HG02885 (cell line): ENCODE data around the gene FMO4.
A peak's percentile ranks its signal among the peaks of the same experiment; 100 is the strongest.
"Not testable (repeated sequence)": the region's sequence is repeated elsewhere in the genome, so short reads cannot be mapped to it uniquely, and the experiment has no call there.

Source experiments
- ATAC-seq: cut with Tn5 transposase; IDR thresholded peaks from one replicate; pipeline ENCODE4 v1.9.1; 2021; ENCODE audit warnings: mild to moderate bottlenecking; ENCODE audit not compliant: unreplicated experiment, poor library complexity

The FMO4 gene, protein sequence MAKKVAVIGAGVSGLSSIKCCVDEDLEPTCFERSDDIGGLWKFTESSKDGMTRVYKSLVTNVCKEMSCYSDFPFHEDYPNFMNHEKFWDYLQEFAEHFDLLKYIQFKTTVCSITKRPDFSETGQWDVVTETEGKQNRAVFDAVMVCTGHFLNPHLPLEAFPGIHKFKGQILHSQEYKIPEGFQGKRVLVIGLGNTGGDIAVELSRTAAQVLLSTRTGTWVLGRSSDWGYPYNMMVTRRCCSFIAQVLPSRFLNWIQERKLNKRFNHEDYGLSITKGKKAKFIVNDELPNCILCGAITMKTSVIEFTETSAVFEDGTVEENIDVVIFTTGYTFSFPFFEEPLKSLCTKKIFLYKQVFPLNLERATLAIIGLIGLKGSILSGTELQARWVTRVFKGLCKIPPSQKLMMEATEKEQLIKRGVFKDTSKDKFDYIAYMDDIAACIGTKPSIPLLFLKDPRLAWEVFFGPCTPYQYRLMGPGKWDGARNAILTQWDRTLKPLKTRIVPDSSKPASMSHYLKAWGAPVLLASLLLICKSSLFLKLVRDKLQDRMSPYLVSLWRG

DNA sequence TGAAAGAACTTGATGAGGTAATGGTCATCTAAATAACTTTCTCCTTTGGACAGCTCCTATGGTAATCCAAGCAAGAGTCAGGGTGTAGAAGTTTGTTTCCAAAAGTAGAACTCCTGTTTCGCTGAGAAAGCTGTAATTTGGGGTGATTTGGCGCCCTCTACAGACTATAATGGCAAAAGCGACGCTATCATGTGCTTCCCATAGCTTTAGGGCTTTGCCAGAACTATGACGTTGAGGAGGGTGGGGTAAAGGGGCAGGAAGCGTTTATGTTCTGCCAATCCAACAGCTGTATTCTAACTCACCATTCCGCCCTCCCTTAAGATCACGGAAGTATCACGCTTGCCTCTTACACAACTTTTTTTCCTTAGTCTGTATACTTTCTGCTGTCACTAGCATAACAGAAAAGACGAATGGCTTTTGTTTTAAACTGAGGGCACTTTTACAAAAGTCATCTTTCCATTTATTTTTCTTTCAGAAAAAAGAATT, at the start of gene FMO4:
FMO4 (plus strand) TSS at position 349 of the 486 bp plus-strand sequence. CDS start 5,643 bp downstream, outside the sequence.
- peak; percentile 100 for ATAC-seq

DNA sequence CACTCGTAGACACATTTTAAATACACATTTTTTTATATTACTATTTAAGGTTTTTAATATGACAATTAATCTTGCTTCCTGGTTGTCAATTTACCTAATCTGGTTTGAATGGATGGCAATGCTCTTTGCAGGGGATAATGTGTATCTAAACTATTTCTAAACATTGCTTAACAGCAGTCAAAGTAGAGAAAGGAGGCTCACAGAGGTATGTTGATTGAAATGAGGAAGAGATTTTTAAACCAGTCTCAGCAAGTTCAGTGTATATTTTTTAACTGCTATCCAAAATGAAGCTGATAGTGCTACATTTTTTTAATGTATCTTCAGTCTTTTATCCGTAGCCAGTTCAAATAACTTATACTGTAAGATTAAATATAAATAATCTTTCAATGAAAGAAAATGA, 48.3 kb upstream of the FMO4 start:
- no peak for ATAC-seq

DNA sequence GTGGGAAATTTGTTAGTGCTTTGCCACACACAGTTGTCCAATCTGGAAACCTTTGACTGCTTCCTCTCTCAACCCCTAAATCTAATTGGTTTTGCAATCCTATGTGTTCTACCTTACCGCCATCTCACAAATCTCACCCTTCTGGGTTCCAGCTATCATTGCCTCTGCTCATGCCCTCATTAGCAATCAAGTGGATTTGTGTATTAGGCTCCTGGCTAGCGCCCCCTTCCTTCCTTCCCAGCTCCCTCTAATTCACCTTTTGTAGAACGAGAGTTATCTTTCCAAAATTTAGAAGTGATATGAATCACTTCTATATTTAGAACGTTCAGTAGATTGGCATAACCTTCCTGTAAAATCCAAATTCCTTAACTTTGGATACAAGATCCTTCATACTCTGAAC, 47.1 kb upstream of the FMO4 start:
- ATAC-seq, result no peak

DNA sequence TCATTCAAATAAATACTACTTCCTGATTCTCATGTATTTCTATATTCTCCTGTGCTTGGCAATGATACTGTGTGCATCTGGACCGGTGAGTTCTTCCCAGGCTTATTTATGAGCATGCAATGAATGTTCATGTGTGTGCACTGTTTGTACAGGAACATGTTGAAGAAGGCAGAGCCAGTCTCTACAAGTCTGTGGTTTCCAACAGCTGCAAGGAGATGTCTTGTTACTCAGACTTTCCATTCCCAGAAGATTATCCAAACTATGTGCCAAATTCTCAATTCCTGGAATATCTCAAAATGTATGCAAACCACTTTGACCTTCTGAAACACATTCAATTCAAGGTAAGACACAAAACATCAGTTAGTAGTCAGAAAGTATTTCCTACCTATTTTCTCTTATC, 46.6 kb upstream of the FMO4 start:
- ATAC-seq, result no peak

DNA sequence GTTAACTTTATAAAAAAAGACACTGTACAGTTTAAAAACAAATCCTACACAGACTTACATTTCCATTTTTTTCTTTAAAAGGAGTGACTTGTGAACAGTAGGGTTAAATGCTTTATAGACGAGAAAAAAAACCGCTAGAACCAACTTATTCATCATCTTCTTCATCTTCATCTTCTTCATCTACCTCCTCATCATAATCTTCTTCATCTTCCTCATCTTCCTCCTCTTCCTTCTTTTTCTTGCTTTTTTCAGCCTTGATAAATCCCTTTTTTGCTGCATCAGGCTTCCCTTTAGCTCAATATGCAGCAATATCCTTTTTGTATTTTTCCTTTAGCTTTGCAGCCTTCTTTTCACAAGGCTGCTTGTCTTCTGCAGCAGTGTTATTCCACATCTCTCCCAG, 43.2 kb upstream of the FMO4 start:
- no peak for ATAC-seq

DNA sequence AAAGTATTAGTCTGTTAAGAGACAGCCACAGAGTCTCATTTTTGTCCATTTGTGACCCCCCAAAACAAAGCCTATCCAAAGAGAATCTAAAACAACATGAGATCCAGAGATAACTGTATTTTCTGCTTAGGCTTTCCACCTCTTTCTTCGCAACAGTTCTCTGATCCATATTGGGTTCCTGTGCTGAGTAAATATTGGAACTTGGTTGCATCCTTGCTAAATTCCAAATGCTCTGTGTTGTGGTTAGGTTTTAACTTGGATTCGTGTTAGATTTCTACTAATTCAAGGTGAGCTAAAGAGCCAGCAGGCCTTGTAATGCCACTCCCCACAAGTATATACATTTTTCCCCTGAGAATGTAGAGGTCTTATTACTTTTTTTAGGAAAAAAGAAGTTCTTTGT, 36.4 kb upstream of the FMO4 start:
- ATAC-seq, result no peak

DNA sequence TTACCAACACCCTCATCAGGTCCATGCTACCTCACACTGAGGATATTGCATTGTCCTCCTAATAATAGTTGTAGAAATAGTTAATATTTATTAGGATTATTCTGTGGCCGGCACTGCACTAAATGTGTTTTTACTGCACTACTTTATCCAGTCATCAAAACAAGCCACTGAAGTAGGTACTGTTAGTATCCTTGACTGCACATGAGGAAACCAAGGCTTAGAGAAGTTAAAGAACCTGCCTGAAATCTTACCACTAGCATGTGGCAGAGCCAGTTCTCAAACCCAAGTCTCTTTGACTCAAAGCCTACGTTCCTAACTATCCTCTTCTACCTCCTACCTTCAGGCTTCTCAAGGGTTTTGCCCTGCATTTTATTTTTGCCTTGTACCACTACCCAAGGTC, 34.7 kb upstream of the FMO4 start:
- ATAC-seq, result no peak

DNA sequence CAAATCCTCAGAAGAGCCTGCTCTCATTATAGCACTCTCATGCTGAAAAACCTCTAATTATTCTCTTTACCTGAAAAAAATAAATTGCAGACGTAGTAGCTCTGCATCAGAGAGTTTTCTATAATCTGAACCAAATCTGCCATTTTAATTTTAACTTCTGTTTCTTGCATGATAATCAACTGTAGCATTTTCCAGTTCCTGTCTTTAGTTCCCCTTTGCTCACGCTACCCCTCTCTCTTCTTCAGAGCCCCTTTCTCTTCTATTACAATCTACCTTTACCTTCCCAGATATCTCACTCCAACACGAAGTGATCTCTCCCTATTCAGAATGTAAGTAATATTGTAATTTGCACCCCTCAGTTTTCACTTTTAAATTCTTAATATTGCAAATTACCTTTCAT, 34.3 kb upstream of the FMO4 start:
- no peak for ATAC-seq

DNA sequence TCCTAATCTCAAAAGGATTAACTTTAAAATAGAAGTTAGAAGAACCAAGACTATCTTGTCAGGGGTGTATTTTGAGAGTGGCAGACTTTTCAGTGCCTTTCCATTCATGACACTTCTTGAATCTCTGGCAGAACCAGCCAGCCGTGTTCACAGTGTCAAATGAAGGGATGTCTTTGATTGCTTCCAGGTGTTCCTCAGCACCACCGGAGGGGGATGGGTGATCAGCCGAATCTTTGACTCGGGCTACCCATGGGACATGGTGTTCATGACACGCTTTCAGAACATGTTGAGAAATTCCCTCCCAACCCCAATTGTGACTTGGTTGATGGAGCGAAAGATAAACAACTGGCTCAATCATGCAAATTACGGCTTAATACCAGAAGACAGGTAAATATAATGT, 33.4 kb upstream of the FMO4 start:
- no peak for ATAC-seq

DNA sequence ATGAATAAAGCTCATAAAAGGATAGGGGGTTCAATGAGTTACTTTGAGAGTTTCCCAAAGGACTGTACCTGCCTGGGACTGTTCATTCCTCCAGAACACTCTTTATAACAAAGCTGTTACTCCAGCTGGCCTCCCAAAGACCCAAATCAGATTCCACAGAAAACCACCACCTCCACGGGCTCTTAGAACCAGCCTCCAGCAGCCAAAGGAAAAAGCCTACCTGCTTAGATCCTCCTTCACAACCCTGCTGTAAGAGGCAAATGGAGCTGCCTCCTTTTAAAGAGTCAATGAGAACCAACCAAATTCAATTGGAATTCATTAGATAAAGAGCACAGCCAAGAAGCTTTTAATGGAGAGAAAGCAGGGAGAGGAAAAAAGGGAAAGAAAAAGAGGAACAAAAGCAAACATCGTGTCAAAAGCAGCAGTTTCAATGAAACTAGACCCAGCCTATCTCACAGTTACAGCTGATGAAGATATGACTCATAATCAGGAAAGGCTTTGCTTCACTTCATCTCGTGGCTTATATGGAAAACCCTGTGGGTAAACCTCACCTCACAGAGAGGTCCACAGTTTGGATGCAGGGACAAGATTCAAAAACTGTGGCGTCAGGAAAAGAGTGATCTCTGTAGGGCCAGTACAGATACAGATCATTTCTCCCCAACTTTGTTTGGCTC, 27.8 kb upstream of the FMO4 start:
- ATAC-seq, result peak; percentile 80

DNA sequence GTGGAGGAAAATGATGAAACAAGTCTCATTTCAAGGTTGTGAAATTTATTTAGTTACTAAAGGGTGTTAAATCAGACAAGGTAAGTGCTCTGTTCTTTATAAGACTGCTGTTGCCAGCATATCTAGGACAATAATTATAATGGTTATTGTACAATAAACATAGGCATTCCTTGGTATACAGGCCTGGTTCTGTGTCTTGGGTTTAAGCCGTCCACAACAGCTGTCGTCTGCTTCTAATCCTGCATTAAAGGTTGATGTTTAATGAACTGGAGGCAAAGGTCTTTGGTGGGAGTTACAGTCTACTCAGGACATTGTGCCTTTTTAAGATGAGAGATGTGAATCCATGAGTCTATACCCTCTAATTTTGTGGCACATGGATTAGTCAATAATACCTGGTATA, 23.4 kb upstream of the FMO4 start:
- ATAC-seq, result no peak

DNA sequence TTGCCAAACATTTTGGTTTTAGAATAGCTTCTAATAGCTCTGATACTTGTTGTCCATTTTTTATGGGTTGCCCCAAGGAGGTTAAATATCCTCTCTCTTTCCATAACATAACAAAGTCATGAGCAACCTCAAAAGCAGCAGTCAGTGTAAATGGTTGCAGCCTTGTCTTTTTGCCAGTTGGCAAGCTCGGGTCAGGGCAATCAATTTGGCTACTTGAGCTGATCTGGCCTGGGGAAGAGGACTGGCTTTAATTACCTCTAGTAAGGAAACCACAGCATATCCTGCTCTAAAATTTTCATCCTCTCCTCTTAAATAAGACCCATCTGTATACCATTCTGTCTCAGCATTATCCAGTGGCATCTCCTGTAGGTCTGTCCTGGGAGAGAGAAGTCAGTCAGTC, 21.2 kb upstream of the FMO4 start:
- ATAC-seq, result no peak

DNA sequence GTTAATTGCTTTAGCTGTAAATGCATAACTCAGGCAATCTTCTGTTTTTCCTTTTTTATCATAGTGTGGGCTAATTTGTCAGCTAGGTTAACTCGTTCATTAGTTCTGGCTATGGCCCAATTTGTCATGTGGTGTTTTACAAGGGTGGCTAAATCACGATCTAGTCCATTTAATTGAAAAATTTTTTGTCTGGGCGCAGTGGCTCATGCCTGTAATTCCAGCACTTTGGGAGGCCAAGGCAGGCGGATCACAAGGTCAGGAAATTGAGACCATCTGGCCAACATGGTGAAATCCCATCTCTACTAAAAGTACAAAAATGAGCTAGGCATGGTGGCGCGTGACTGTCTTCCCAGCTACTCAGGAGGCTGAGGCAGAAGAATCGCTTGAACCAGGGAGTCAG, 18.6 kb upstream of the FMO4 start:
- ATAC-seq, result not testable (repeated sequence)

DNA sequence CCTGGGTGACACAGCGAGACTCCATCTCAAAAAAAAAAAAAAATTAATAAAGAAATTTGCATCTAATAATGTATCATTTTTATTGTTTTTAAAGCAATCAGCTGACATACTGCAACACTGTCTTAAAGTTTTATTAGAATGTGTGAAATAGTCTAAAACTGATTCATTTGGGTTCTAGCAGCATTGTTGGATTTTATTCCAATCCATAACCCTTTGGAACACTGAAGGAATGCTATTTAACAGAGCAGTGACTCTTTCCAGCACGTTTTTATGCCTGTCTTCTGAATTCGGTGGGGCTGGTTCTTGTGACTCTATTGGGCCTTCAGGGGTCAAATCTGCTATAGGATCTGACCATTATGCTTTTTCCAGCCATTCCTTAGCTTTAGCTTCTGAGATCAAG, 18.2 kb upstream of the FMO4 start:
- ATAC-seq, result no peak

DNA sequence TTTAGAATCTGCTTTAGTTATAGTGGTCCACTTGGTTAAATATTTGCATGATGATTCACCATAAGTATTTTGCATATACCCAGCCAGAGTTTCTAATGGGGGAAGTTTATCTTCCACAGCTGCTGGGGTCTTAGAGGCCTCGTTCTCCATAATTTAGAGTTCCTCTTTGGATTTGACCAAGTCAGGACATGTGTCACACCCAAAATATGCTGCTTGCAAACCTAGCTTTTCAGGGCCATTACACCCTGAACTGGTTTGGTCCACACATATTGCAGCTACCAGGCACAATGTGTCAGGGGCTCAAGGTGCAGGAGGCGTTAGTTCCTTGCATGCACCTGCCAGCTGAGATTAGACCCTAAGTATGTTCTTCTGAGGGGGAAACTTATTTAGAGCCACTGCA, 17.1 kb upstream of the FMO4 start:
- ATAC-seq, result no peak

DNA sequence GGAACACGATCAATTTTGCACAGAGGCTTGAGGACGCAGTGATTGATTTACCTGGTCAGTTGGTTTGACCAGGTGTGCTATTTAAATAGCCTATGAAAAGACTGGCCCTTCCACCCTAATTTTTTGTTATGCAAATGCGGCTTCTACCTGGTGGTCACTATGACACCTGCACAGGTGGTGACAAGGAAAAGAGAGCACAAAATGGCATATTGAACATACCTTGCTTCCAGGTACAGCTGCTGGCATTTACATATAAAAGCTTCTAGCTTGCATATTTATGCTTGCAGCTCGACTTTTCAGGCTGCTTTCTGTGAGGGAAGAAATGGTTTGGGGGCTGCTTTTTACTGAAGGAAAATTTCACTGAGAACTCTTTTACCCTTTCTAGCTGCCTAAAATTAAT, 15.3 kb upstream of the FMO4 start:
- no peak for ATAC-seq

DNA sequence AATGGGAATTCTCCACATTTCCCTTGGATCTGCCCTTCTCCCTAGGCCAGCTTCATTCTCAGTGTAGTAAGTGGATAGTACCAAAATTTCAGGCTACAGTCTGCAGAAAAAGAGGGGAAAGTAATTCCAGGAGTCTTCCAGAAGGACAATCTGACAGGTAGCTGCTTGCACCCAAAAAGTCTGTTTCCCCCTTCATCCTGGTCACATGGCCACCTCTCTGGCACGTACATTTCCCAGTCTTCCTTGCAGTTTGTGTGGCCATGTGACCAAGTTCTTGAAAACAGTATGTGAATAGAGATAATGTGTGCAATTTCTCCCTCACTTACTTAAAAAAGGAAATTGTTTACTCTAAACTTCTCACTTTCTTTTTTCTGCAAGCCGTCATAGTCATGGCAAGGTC, 14.6 kb upstream of the FMO4 start:
- ATAC-seq, result no peak

DNA sequence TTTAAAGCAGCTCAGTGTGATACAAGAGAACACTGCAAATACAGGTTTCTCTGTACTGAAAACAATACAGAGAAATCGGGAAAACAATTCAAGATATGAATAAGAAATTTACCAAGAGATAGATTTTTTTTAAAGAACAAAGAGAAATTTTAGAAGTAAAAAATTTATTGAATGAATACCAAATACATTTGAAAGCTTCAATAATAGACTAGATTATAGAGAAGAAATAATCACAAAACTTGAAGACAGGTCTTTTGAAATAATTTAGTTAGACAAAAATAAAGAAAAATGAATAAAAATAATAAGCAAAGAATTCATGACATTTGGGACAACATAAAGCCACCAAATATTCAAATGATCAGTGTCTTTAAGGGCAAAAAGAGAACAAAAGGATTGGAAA, 13.6 kb upstream of the FMO4 start:
- ATAC-seq, result no peak

DNA sequence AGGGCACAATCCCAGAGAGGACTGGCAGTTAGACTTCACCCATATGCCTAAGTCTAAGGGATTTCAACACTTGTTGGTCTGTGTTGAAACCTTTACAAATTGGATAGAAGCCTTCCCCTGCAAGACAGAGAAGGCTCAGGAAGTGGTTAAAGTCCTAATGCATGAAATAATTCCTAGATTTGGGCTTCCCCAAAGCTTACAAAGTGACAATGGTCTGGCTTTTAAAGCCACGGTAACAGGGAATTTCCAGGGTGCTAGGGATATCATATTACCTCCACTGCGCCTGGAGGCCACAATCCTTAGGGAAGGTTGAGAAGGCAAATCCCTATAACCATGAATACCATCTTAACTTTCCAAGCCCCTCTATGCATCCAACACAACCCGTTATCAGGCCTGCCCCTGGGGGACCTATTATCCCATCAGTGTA, 3.3 kb upstream of the FMO4 start:
- no peak for ATAC-seq

DNA sequence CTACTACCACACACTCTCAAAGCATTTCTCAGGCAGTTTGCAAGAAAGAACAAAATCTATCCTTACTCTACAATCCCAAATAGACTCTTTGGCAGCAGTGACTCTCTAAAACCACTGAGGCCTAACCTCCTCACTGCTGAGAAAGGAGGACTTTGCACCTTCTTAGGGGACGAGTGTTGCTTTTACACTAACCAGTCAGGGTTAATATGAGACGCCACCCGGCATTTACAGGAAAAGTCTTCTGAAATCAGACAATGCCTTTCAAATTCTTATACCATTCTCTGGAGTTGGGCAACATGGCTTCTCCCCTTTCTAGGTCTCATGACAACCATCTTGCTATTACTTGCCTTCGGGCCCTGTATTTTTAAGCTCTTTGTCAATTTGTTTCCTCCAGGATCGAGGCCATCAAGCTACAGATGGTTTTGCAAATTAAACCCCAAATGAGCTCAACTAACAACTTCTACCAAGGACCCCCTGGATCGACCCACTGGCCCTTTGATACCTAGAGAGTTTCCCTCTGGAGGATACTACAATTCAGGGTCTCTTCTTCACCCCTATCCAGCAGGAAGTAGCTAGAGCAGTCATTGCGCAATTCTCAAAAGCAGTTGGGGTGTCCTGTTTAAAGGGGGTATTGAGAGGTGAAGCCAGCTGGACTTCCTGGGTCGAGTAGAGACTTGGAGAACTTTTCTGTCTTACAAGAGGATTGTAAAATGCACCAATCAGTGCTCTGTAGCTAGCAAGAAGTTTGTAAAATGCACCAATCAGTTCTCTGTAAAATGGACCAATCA, 2.0 kb upstream of the FMO4 start:
- no peak for ATAC-seq
